MM.1S (cell line): ENCODE results near the gene UPK3BL2.
"Not testable (repeated sequence)": the region's sequence is repeated elsewhere in the genome, so short reads cannot be mapped to it uniquely, and the experiment has no call there.

Source experiments
- CTCF ChIP-seq: fragments of 300-600 bp; sonication (generic); IDR thresholded peaks from 2 replicates; pipeline ENCODE4 v1.5.1; 2016; ENCODE audit warnings: antibody characterized with exemption, low read length, mixed read lengths
- EZH2 ChIP-seq: fragments of 300-600 bp; sonication (generic); optimal IDR thresholded peaks from 2 replicates; pipeline ENCODE3; 2017; ENCODE audit warnings: low read depth, mild to moderate bottlenecking, antibody characterized with exemption, low read length, mixed read lengths

- not testable (repeated sequence) for TF ChIP-seq CTCF, EZH2
Measured at GRCh38 chr7:102544372-102544771, 876 bp upstream of the UPK3BL2 start.
